Muscle of arm (tissue), 12 donors: ENCODE measurements around the gene FOXD4L3. TPM values are rescaled to one million over a fixed set of nuclear protein-coding genes. Genes with fewer than 3 reads are reported as not detected.
"Not testable (repeated sequence)": the region's sequence is repeated elsewhere in the genome, so short reads cannot be mapped to it uniquely, and the experiment has no call there.

ENCODE experiments used
- DNase-seq: peaks from one replicate; pipeline ENCODE4 v3.0.0-alpha.2; 2013
- polyA plus RNA-seq, 12 donors: library from polyadenylated mRNA; unstranded; fragments of 120-200 nt; gene quantifications; one replicate each; pipeline ENCODE4 v1.2.1, GENCODE V29; 2013; ENCODE audit not compliant: insufficient read length in 12 of 12

FOXD4L3 gene
- polyA plus RNA-seq, 12 donors, result 0.08 to 0.58 (median 0.37) TPM; not detected in 9

DNA sequence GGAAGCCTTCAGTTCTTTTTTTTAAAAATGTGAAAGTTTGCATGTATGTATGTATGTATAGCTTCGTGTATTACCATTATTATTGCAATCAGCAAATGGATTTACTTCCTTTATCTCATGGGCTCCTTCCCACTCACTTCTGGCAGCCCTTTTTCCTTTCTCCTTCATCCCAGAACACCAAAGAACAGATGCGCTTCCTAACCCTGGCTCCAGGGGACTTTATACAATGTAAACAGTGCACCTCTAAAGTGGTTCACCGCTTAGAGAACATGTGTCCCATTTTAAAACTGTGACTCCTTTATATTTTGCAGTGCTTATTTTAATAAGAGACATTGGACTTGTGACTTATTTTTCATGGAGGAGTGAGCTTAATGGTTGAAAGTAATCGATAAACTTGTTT, 40.6 kb downstream of the FOXD4L3 start:
- DNase-seq, result not testable (repeated sequence)

DNA sequence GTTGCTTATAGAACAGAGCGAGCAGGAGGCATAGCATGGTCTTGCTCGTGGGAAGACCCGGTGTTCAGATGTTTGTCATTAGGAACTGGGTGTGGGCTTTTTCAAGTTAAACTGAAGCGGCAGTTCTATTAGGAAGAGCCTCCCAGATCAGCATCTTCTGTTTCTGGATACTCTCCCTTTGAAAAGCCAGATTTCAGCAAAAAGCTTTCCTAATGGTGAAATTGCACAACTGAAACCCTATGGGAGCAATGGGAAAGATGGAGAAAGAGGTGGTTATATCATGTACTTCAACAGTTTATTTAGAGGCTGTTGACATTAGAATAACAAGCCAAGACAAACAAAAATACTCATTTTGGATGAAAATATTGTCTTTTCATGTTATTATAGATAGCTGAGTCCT, 41.3 kb downstream of the FOXD4L3 start:
- not testable (repeated sequence) for DNase-seq

DNA sequence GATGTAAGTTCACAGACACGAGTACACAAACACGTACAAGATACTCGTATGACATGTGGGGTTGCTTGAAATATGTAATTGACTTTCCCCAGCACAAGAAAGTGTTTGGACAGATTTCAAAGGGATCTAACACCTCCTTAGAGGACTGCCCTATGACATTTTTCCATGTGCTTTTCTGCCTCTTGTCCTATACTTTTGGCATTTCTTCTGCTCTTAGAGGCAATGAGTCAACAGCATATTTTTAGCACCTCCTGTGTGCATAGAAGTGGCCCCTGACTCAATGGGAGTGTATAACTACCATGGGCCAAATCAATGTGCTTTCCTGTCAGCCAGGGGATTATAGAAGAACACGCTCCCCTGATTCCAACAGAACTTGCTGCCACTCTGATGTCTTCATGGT, 49.0 kb downstream of the FOXD4L3 start:
- DNase-seq, result not testable (repeated sequence)

Other genes with a start within 250 kb of the FOXD4L3 start
- gene ZNG1C, start 60.9 kb upstream of the FOXD4L3 start, polyA plus RNA-seq, result 10 to 100 TPM in 6 of 12 donors, 1 to 10 TPM in 5, not detected in 1; 2.5 to 53.6 (median 11.7) TPM
- 10 to 100 TPM in 11 of 12 donors, not detected in 1; 25.4 to 52.1 (median 47.9) TPM for gene PGM5, start 53.7 kb downstream of the FOXD4L3 start, polyA plus RNA-seq
- 1 to 10 TPM in 8 of 12 donors, under 1 TPM in 2, not detected in 2; 0.92 to 2.2 (median 1.5) TPM for gene TMEM252, start 238.0 kb downstream of the FOXD4L3 start, polyA plus RNA-seq